ENCODE results near the gene DPF3.
A peak's percentile ranks its signal among the peaks of the same experiment; 100 is the strongest.

Gene DPF3

DNA sequence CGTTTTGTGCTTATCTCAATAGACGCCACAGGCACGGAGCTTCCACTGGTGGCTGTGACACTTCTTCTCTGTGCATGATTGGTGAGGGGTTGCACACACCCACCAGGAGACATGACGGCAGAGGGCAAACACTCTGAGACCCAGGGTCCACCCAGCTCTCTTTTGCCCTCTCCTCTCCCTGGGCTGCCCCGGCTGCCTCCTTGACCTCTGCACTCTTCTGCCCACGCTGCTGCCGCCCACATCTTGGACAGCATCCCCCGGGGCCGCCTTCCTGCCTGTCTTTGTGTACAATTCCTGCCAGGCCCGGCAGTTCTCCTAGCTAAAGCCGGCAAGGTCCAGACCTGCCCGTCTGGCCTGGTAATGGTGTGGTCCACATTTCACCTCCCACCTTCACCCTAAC lies 44.7 kb downstream of the DPF3 start:
- DNase-seq (ENCODE audit: low read depth) = no peak
- TF ChIP-seq CTCF (IDR thresholded peaks at IDR 0.05; ENCODE audit: insufficient read depth, low read depth, low read length, missing control alignments) = no peak
- H3K4me3 ChIP-seq (ENCODE audit: low read length) = no peak overlapping the region

DNA sequence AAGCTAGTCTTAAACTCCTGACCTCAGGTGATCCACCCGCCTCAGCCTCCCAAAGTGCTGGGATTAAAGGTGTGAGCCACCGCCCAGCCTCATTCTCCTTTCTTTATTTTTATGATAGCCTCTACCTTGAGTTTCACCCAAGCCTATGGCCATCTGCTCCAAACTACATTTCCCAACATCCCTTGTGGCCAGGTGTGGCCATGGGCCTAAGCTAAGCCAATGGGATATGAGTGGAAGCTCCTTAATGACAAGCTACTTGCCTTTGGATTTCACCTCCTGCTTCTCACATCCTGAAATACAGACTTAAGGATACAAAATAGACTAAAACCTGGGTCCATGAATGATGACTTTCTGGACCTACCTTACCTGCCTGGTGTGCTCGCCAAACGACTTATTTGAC lies 46.2 kb downstream of the DPF3 start:
- TF ChIP-seq CTCF (IDR thresholded peaks at IDR 0.05; ENCODE audit: insufficient read depth, low read depth, low read length, missing control alignments) = no peak
- no peak overlapping the region for H3K4me3 ChIP-seq (ENCODE audit: low read length)
- DNase-seq (ENCODE audit: low read depth) = peak; percentile 26

DNA sequence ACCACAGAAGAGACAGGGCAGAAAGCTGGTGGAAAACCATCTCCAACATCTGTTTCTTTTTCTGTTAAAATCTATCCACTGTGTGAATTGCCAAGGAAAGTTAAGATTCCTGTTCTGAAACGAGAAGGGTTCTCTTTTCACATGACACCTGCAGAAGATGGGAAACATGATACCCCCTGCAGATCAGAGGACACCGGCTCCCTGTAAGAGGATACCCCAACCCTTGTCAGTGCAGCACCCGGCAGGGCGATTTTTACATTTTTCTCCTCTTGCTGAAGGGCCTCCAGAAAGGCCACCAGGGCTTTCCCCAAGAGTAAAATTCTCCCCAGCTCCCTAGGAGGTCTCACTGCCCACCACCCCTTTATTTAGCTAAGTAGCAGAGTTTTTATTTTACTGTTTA lies 48.2 kb downstream of the DPF3 start:
- DNase-seq (ENCODE audit: low read depth) = no peak
- TF ChIP-seq CTCF (IDR thresholded peaks at IDR 0.05; ENCODE audit: insufficient read depth, low read depth, low read length, missing control alignments) = no peak
- H3K4me3 ChIP-seq (ENCODE audit: low read length) = no peak overlapping the region

DNA sequence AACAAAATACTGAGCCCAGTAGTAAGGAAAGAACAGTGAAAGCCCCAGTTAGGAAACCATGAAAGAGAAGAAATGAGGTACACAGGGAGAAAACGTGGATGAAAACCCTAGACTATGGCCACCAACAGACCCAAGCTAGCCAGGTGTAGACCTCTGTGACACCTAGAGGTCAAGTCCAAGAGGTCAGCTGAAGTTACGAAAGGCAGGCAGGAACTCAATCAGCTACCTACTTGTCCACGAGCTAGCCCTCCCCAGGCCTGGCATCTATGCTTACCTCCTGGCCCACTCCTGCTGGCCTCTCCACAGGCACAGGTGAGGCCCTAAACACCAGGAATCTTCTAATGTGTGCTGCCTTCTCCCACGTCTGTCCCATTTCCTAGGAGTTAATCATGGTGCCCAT lies 48.7 kb downstream of the DPF3 start:
- DNase-seq (ENCODE audit: low read depth) = no peak
- no peak overlapping the region for H3K4me3 ChIP-seq (ENCODE audit: low read length)
- no peak for TF ChIP-seq CTCF (IDR thresholded peaks at IDR 0.05; ENCODE audit: insufficient read depth, low read depth, low read length, missing control alignments)

DNA sequence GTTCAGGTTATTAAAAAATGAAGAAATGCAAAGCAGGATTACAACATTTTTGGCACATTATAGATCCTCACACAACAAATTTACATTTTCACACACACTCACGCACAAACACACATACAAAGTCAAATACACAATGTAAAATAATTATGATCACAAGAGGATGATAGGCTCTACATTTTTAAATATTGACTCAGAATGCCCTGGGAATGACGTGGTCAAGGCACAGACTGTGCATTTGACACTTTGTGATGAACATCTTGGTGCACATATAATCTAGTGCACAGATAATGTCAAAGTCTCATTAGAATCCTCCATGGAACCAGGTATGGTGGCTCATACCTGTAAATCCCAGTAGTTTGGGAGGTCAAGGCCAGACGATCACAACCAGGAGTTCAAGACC lies 49.4 kb downstream of the DPF3 start:
- DNase-seq (ENCODE audit: low read depth) = peak; percentile 13
- TF ChIP-seq CTCF (IDR thresholded peaks at IDR 0.05; ENCODE audit: insufficient read depth, low read depth, low read length, missing control alignments) = no peak
- no peak overlapping the region for H3K4me3 ChIP-seq (ENCODE audit: low read length)

- DNase-seq (ENCODE audit: low read depth) = no peak
- H3K4me3 ChIP-seq (ENCODE audit: low read length) = no peak overlapping the region
- no peak for TF ChIP-seq CTCF (IDR thresholded peaks at IDR 0.05; ENCODE audit: insufficient read depth, low read depth, low read length, missing control alignments)
These were observed 53.9 kb downstream of the DPF3 start for GRCh38 chr14:72839753-72840607.

GRCh38 chr14:72839351-72839750 lies 54.5 kb downstream of the DPF3 start:
- DNase-seq (ENCODE audit: low read depth) = no peak
- no peak for TF ChIP-seq CTCF (IDR thresholded peaks at IDR 0.05; ENCODE audit: insufficient read depth, low read depth, low read length, missing control alignments)
- no peak overlapping the region for H3K4me3 ChIP-seq (ENCODE audit: low read length)
